HepG2 (cell line): ENCODE measurements around the gene SOBP. TPM values are rescaled to one million over a fixed set of nuclear protein-coding genes. Genes with fewer than 3 reads are reported as not detected.

Source experiments
- HNRNPLL ChIP-seq: fragments of 200-400 bp; formaldehyde crosslinking; IDR thresholded peaks from 2 replicates; pipeline ENCODE4 v1.6.1; 2017; ENCODE audit warnings: mild to moderate bottlenecking, low read depth, low read length; ENCODE audit not compliant: poor library complexity, severe bottlenecking
- polyA plus RNA-seq, 8 experiments: library from polyadenylated mRNA; depleted of rRNA in 3 of 8; stranded (reverse) in 7 of 8; unstranded in 1 of 8; fragments of >200 nt; fragmentation: Illumina TruSeq in 4 of 8; extraction: Trizol in 4 of 8; gene quantifications; 2 replicates each; pipeline versions ENCODE4 v1.2.1 to v1.2.3, GENCODE V29; 2011 to 2016; ENCODE audit warnings: low read depth in 4 of 8, missing spikeins in 1 of 8, mixed read lengths in 1 of 8; ENCODE audit not compliant: insufficient read depth in 1 of 8
- total RNA-seq, 5 experiments: library from RNA; depleted of rRNA; stranded (reverse); fragments of >200 nt; fragmentation: Illumina TruSeq; extraction: Trizol; gene quantifications; 2 replicates each; pipeline ENCODE4 v1.2.3, GENCODE V29; 2016; ENCODE audit warnings: low read depth in 1 of 5
- TF ChIP-seq, protein P1 (sequence below): sonication (generic); formaldehyde crosslinking; IDR thresholded peaks from 2 replicates; pipeline ENCODE4 v1.5.1; 2020; ENCODE audit warnings: mild to moderate bottlenecking, missing genetic modification reagents, borderline replicate concordance
- TF ChIP-seq, protein P2 (sequence below): sonication (generic); formaldehyde crosslinking; conservative IDR thresholded peaks from 2 replicates; pipeline ENCODE4 v1.8.1; 2023; ENCODE audit warnings: missing genetic modification reagents
- TF ChIP-seq, protein P3 (sequence below): sonication (generic); formaldehyde crosslinking; conservative IDR thresholded peaks from 2 replicates; pipeline ENCODE4 v1.4.0; 2020; ENCODE audit warnings: missing genetic modification reagents

SOBP gene
- total and polyA plus RNA-seq, 2 of the 13 experiments (the other 11 are each of a cell fraction or from before 2014, with no cell fraction given): 1.5 to 6.9 TPM

DNA sequence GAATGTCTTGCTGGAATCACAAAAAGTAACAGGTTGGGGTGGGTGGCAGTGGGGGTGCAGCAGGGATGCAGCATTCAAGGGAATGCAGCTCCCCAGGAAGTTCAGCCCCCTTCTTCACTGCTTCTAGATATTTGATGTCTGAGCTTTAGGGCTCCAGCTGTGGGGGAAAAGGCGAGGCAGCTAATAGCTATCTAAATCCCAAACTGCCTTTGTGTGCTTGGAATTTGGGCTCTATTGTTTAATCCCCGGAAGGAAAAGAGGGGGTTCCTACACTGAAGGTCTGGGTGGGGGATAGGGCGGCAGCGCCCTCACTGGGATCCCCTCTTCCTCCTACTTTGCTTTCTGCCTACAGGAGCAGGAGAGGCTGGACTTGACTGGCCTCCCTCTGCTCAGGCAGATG, 116.5 kb downstream of the SOBP start (continued):
- TF ChIP-seq, protein P1, sequence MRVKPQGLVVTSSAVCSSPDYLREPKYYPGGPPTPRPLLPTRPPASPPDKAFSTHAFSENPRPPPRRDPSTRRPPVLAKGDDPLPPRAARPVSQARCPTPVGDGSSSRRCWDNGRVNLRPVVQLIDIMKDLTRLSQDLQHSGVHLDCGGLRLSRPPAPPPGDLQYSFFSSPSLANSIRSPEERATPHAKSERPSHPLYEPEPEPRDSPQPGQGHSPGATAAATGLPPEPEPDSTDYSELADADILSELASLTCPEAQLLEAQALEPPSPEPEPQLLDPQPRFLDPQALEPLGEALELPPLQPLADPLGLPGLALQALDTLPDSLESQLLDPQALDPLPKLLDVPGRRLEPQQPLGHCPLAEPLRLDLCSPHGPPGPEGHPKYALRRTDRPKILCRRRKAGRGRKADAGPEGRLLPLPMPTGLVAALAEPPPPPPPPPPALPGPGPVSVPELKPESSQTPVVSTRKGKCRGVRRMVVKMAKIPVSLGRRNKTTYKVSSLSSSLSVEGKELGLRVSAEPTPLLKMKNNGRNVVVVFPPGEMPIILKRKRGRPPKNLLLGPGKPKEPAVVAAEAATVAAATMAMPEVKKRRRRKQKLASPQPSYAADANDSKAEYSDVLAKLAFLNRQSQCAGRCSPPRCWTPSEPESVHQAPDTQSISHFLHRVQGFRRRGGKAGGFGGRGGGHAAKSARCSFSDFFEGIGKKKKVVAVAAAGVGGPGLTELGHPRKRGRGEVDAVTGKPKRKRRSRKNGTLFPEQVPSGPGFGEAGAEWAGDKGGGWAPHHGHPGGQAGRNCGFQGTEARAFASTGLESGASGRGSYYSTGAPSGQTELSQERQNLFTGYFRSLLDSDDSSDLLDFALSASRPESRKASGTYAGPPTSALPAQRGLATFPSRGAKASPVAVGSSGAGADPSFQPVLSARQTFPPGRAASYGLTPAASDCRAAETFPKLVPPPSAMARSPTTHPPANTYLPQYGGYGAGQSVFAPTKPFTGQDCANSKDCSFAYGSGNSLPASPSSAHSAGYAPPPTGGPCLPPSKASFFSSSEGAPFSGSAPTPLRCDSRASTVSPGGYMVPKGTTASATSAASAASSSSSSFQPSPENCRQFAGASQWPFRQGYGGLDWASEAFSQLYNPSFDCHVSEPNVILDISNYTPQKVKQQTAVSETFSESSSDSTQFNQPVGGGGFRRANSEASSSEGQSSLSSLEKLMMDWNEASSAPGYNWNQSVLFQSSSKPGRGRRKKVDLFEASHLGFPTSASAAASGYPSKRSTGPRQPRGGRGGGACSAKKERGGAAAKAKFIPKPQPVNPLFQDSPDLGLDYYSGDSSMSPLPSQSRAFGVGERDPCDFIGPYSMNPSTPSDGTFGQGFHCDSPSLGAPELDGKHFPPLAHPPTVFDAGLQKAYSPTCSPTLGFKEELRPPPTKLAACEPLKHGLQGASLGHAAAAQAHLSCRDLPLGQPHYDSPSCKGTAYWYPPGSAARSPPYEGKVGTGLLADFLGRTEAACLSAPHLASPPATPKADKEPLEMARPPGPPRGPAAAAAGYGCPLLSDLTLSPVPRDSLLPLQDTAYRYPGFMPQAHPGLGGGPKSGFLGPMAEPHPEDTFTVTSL (CRISPR knock-in tag): no peak
- TF ChIP-seq, protein P2, sequence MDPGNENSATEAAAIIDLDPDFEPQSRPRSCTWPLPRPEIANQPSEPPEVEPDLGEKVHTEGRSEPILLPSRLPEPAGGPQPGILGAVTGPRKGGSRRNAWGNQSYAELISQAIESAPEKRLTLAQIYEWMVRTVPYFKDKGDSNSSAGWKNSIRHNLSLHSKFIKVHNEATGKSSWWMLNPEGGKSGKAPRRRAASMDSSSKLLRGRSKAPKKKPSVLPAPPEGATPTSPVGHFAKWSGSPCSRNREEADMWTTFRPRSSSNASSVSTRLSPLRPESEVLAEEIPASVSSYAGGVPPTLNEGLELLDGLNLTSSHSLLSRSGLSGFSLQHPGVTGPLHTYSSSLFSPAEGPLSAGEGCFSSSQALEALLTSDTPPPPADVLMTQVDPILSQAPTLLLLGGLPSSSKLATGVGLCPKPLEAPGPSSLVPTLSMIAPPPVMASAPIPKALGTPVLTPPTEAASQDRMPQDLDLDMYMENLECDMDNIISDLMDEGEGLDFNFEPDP (CRISPR knock-in tag): no peak
- no peak for TF ChIP-seq HNRNPLL
- TF ChIP-seq, protein P3, sequence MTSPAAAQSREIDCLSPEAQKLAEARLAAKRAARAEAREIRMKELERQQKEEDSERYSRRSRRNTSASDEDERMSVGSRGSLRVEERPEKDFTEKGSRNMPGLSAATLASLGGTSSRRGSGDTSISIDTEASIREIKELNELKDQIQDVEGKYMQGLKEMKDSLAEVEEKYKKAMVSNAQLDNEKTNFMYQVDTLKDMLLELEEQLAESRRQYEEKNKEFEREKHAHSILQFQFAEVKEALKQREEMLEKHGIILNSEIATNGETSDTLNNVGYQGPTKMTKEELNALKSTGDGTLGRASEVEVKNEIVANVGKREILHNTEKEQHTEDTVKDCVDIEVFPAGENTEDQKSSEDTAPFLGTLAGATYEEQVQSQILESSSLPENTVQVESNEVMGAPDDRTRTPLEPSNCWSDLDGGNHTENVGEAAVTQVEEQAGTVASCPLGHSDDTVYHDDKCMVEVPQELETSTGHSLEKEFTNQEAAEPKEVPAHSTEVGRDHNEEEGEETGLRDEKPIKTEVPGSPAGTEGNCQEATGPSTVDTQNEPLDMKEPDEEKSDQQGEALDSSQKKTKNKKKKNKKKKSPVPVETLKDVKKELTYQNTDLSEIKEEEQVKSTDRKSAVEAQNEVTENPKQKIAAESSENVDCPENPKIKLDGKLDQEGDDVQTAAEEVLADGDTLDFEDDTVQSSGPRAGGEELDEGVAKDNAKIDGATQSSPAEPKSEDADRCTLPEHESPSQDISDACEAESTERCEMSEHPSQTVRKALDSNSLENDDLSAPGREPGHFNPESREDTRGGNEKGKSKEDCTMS (CRISPR knock-in tag): no peak
